Activated CD8-positive, alpha-beta T cell treated with anti-CD3 and anti-CD28 coated beads, Interleukin-2, amount 10 ng/mL, durations not matched to agents 7 days and 5 days (primary cell): ENCODE results near the gene TMEM109. TPM values are rescaled to one million over a fixed set of nuclear protein-coding genes. Genes with fewer than 3 reads are reported as not detected.

ENCODE experiments used
- ATAC-seq: fragments of 150-1000 bp; cut with Tn5 transposase; one replicate; pipeline ENCODE4 v1.10.0; 2021; ENCODE audit warnings: moderate library complexity
- CTCF ChIA-PET: fragments of 350-600 bp; sonication (Branson Sonifier 250); formaldehyde crosslinking; loops from one replicate; lab custom pipeline; 2021; ENCODE audit warnings: antibody characterized with exemption; lab: Charles Lee
- POLR2A ChIA-PET: fragments of 350-600 bp; sonication (Branson Sonifier 250); formaldehyde crosslinking; loops from one replicate; lab custom pipeline; 2021; ENCODE audit warnings: antibody characterized with exemption; lab: Charles Lee
- DNase-seq: peaks from one replicate; pipeline ENCODE4 v3.0.0-alpha.2; 2020
- H3K27ac Mint-ChIP-seq: one replicate; pipeline ENCODE4 v1.8.0; 2021; ENCODE audit warnings: mild to moderate bottlenecking, mixed read lengths
- H3K27me3 Mint-ChIP-seq: one replicate; pipeline ENCODE4 v1.8.0; 2021; ENCODE audit warnings: low read depth, mixed read lengths
- H3K36me3 Mint-ChIP-seq: one replicate; pipeline ENCODE4 v1.8.0; 2021; ENCODE audit warnings: low read depth, mixed read lengths
- H3K4me1 Mint-ChIP-seq: one replicate; pipeline ENCODE4 v1.8.0; 2021; ENCODE audit warnings: low read depth, mixed read lengths
- H3K4me3 Mint-ChIP-seq: one replicate; pipeline ENCODE4 v1.8.0; 2021; ENCODE audit warnings: mild to moderate bottlenecking, mixed read lengths
- H3K9me3 Mint-ChIP-seq: one replicate; pipeline ENCODE4 v1.8.0; 2022; ENCODE audit warnings: mixed read lengths; ENCODE audit not compliant: insufficient read depth
- total RNA-seq, 2 experiments: library from RNA; stranded (reverse); gene quantifications; one replicate each; pipeline ENCODE4 v1.2.3, GENCODE V29; 2021

Gene TMEM109
- total RNA-seq, 2 experiments from 2014 or later, result 136 to 139 TPM

DNA sequence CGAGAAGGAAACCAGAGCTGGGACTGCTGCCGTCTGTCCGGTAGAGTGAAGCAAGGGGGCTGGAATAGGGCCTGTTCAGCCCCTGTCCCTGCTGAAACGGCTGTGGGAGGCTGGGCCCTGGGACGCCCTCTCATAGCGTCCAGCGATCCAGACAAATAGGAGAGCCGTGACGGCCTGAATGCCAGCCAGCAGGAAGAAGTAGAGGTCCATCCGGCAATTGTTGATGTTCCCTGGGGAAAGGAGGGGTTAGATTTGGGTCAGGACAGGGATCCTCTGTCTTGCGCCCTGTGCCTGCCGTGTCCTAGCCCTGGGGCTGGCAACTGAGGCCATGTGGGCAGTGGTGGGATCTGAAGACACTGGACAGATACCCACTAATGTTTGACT, 23.2 kb downstream of the TMEM109 start:
- Mint-ChIP-seq H3K27me3 (no peaks in the 10 kb centered on the region), H3K9me3 (no peaks in the 10 kb centered on the region), H3K36me3 (no peaks in the 10 kb centered on the region), H3K4me3 (no peak overlapping the region), H3K4me1 (peaks cover 8% of the 10 kb centered on the region), H3K27ac (no peak overlapping the region)
- ATAC-seq (no peak), DNase-seq (no peak)
- CTCF ChIA-PET, result no interaction called here
- POLR2A ChIA-PET, result no interaction called here

DNA sequence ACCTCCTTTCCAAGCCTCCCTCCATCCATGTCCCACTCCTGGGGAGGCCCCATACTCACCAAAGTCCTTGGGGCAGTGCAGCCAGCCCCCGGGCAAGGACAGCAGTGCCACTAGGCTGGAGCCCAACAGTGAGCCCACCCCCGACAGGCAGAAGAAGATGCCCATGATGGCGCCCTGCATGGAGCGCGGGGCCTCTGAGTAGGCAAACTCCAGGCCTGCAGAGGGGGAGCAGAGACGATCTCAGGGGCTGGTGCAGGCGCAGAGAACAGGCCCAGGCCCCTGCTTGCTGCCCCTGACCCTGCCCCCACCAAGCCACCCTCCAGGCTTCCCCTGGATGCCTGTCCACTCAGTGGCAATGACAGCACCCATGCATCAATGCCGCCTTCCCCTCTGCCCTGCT, 23.9 kb downstream of the TMEM109 start:
- POLR2A ChIA-PET, result no interaction called here
- H3K4me1 Mint-ChIP-seq, result peaks cover 8% of the 10 kb centered on the region
- CTCF ChIA-PET, result no interaction called here

DNA sequence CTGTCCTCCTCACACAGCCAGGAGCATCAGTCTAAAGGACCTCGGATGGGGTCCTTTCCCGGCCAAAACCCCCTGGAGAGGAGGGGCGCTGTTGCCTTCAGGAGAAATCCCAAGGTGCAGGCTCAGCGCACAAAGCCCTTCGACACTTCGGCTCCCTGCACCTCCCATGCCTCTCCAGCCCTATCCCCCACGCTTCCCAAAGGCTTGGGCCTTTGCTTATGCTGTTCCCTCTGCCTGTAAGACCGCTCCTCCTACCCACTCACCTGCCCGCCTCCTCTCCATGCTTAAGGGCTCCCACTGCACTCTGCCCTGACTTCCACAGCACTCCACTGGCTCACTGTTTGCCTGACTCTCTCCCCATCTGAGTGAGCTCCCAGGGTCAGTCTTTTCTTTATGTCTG, 24.5 kb downstream of the TMEM109 start:
- no peak overlapping the region for H3K4me3 Mint-ChIP-seq
- DNase-seq (no peak), ATAC-seq (no peak)
- no peak overlapping the region for H3K27ac Mint-ChIP-seq
- H3K36me3 Mint-ChIP-seq, result no peaks in the 10 kb centered on the region
- ChIA-PET CTCF (interaction anchor here (1.5 kb wide), 1 partner anchor 23 kb away, joined by 6 read pairs; no protein-coding TSS in a partner anchor), POLR2A (no interaction called here)
- no peaks in the 10 kb centered on the region for H3K9me3 Mint-ChIP-seq
- H3K4me1 Mint-ChIP-seq, result peaks cover 8% of the 10 kb centered on the region
- no peaks in the 10 kb centered on the region for H3K27me3 Mint-ChIP-seq

More for the DNA sequence above, 23.9 kb downstream of the TMEM109 start:
- Mint-ChIP-seq H3K27ac (no peak overlapping the region), H3K9me3 (no peaks in the 10 kb centered on the region), H3K4me3 (no peak overlapping the region), H3K36me3 (no peaks in the 10 kb centered on the region), H3K27me3 (no peaks in the 10 kb centered on the region)
- DNase-seq (no peak), ATAC-seq (no peak)

DNA sequence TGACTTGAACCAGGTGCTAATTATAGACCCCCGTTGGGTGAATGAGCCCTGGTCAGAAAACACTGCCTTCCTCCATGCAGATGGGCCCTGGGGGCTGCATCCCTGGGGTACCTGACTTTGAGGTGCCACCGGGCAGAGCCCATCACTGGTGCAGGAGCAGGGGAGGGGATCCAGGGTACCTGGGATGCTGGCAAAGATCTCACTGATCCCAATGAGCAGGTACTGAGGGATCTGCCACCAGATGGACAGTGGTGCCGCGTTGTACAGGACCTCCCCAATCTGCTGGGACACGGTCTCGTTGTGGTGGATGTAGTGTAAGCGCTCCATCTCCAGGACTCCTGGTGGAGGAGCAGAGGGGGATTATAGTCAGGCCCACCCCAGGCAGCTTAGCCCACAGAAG, 25.3 kb downstream of the TMEM109 start:
- Mint-ChIP-seq H3K27me3 (no peaks in the 10 kb centered on the region), H3K4me3 (no peak overlapping the region), H3K9me3 (no peaks in the 10 kb centered on the region), H3K36me3 (no peaks in the 10 kb centered on the region), H3K4me1 (peaks cover 8% of the 10 kb centered on the region), H3K27ac (no peak overlapping the region)
- no peak for DNase-seq
- CTCF ChIA-PET, result interaction anchor here (1.4 to 1.7 kb wide), 4 partner anchors 16 to 248 kb away, joined by 3 to 6 read pairs (median 4); no protein-coding TSS in a partner anchor
- POLR2A ChIA-PET, result no interaction called here
- ATAC-seq, result no peak

DNA sequence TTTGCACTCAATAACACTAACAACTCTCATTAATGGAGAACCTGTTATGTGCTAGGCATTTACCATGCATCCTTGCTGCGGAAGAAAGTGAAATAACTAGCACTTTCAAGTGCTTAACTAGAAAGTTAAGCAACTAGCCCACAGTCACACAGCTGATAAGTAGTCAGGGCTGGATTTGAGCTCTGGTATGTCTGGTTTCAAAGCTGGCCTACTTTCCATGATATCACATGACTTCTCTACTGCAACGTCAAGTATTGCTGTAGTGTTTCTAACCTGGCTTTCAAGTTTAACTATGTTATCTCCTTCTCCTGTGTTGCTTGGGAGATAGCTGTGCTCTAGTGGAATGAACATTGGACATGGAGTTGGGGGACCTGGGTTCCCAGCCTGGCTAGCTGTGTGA, 25.9 kb downstream of the TMEM109 start:
- ChIA-PET CTCF (interaction anchor here (0.9 to 1.7 kb wide), 6 partner anchors 16 to 247 kb away, joined by 3 to 7 read pairs (median 4); no protein-coding TSS in a partner anchor), POLR2A (interaction anchor here (0.8 to 1.1 kb wide), 2 partner anchors 11 to 102 kb away, joined by 3 read pairs; no protein-coding TSS in a partner anchor)
- DNase-seq (no peak), ATAC-seq (peak; percentile 20)
- Mint-ChIP-seq H3K36me3 (no peaks in the 10 kb centered on the region), H3K4me1 (peaks cover 8% of the 10 kb centered on the region), H3K9me3 (no peaks in the 10 kb centered on the region), H3K27ac (no peak overlapping the region), H3K27me3 (no peaks in the 10 kb centered on the region), H3K4me3 (no peak overlapping the region)

DNA sequence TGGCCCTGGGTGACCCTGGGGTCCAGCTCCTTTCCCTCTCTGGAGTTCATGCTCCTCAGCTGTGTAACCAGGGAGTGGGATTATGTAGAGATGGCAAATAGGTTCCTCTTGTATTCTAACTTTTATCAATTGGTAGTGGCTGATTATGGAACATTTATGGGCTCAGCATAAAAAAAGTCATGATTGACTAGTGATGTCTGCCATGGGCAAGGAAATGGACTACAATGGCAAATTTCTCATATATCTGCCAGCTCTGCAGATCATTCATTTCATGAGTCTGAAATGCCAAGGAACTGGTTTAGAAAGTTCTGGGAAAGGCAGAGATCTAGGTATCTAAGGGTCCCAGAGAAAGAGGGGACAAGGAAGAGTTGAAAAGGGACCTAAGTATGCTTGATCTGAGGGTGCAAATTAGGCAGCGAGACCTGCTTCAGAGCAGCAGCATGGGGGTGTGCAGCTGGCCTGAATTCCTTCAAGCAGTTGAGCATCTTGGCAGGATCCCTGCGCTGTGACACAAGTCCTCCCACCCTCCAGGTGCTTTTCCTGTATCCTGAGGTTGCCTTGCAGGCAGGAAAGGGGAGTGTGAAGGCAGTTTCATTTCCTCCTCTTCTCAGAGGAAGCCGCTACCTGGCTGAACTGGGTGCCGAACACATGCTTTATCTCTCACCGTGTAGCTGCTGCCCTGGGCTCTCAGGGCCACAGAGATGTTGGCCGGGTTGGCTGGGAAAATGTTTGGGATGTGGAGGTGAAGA, 27.6 kb downstream of the TMEM109 start:
- no peaks in the 10 kb centered on the region for H3K36me3 Mint-ChIP-seq
- peak overlapping the region; percentile 27 for H3K27ac Mint-ChIP-seq
- DNase-seq (no peak), ATAC-seq (no peak)
- peaks cover 8% of the 10 kb centered on the region for H3K4me1 Mint-ChIP-seq
- no peak overlapping the region for H3K4me3 Mint-ChIP-seq
- no peaks in the 10 kb centered on the region for H3K9me3 Mint-ChIP-seq
- CTCF ChIA-PET, result interaction anchor here (0.9 kb wide), 1 partner anchor 189 kb away, joined by 3 read pairs; no protein-coding TSS in a partner anchor
- POLR2A ChIA-PET, result no interaction called here
- H3K27me3 Mint-ChIP-seq, result no peaks in the 10 kb centered on the region

DNA sequence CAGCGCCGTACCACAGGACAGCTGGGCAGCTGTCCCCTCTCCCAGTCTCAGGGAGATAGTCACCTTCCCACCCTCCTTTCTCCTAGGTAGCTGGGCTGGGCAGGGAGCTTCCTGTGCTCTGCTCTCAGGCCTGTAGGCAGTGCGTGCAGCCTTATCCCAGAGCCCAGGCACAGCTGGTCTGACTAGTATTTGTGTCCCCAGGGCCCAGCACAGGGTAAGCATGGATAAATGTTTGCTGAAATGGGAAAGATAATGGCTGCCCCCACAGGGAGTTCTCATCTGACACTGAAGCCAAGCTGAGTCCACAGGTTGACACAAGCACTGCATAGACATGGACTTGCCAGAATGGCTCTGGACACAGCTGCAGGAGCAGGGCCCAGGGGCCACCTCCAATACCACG, 28.3 kb downstream of the TMEM109 start:
- Mint-ChIP-seq H3K27ac (no peak overlapping the region), H3K36me3 (no peaks in the 10 kb centered on the region), H3K9me3 (no peaks in the 10 kb centered on the region), H3K4me1 (peaks cover 8% of the 10 kb centered on the region), H3K27me3 (no peaks in the 10 kb centered on the region), H3K4me3 (no peak overlapping the region)
- ChIA-PET POLR2A (interaction anchor here (1.1 kb wide), 1 partner anchor 52 kb away, joined by 3 read pairs; no protein-coding TSS in a partner anchor), CTCF (interaction anchor here (0.9 kb wide), 1 partner anchor 188 kb away, joined by 3 read pairs; no protein-coding TSS in a partner anchor)
- DNase-seq (no peak), ATAC-seq (no peak)

DNA sequence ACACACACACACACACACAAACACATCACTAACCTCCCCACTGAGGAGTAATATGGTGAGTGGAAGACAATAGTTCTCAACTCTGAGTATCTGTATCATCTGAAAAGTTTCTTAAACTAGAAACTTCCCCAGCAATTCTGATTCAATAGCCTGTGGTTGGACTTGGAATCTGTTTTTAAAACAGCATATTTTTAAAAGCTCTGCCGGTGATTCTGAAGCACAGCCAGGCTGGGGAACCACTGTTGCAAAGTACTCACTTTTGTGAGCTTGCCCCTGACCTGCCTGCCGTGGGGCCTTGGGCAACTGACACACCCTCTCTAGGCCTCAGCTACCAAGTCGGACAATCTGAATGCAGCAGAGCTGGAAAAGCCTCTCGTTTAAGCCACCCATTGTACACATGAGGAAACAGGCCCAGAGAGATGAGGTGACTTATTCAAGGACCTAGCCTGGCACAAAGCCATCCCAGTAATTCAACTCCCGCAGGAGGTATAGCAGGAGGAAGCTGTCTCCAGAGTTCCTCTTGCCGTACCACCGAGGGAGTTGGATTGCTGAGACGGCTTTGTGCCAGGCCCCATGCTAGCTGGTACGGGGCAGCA, 29.1 kb downstream of the TMEM109 start:
- no peak for ATAC-seq
- no peaks in the 10 kb centered on the region for H3K36me3 Mint-ChIP-seq
- no peak overlapping the region for H3K27ac Mint-ChIP-seq
- H3K4me3 Mint-ChIP-seq, result no peak overlapping the region
- H3K9me3 Mint-ChIP-seq, result no peaks in the 10 kb centered on the region
- CTCF ChIA-PET, result interaction anchor here (0.8 to 0.9 kb wide), 2 partner anchors 27 to 46 kb away, joined by 3 read pairs; no protein-coding TSS in a partner anchor
- POLR2A ChIA-PET, result interaction anchor here (0.6 to 1.1 kb wide), 2 partner anchors 51 to 406 kb away, joined by 3 read pairs; no protein-coding TSS in a partner anchor
- H3K4me1 Mint-ChIP-seq, result peaks cover 8% of the 10 kb centered on the region
- DNase-seq, result no peak
- no peaks in the 10 kb centered on the region for H3K27me3 Mint-ChIP-seq

DNA sequence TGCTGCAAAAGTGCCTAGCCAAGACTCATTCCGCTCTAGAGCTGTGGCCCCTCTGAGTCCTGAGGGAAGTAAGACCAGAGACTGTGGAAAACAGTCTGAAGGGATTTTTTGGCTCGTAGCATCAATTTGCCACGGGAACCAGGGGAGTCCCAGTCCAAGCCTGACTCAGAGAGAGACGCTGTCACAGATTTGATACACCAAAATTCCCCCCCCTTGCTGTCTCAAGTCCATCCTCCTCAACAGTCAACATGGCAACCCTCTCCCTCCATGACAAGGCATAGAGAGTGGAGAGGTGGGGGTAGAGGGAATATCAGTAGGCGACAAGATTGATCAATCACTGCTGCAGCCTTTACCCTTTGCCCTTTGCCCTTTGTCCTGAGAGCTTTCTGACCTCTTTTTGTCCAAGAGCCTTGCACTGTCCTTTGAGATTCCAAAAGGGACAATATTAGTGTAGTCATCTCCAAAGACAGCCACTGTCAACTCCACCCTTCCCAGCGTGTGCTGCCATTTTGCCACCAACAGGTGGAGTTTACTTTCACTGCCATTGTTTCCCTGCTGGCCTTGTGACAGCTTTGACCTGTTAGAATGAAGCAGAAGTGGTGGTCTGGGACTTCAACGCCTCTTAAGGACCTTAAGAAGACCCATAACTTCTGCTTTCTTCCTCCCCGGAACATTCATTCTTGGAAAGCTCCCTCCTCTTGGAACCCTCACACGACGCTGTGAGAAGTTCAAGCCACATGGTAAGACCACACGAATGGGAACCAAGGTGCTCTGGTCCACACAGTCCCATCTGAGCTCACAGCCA, 30.7 kb downstream of the TMEM109 start:
- peaks cover 3% of the 10 kb centered on the region for H3K27me3 Mint-ChIP-seq
- ATAC-seq, result no peak
- ChIA-PET CTCF (interaction anchor here (1.1 to 2.0 kb wide), 3 partner anchors 20 to 242 kb away, joined by 3 to 9 read pairs (median 3); no protein-coding TSS in a partner anchor), POLR2A (no interaction called here)
- H3K9me3 Mint-ChIP-seq, result no peaks in the 10 kb centered on the region
- DNase-seq, result no peak
- no peak overlapping the region for H3K27ac Mint-ChIP-seq
- no peak overlapping the region for H3K4me3 Mint-ChIP-seq
- H3K36me3 Mint-ChIP-seq, result no peaks in the 10 kb centered on the region
- H3K4me1 Mint-ChIP-seq, result peaks cover 10% of the 10 kb centered on the region

DNA sequence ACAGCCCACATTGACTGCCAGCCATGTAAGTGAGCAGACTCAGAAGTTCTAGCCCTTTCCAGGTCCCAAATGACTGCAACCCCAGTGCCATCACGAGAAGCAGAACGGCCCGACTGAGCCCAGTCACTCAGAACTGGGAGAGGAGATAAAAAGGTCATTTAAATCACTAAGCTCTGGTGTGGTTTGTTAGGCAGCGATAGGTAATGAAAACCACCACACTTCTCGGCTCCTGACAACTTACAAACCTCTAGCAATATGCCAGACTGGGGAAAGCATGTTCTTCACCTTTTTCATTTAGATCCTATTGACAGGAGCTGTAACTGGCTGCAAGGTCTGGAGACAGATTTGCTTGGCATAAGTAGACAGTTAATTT, 31.3 kb downstream of the TMEM109 start:
- Mint-ChIP-seq H3K4me1 (peaks cover 12% of the 10 kb centered on the region), H3K36me3 (no peaks in the 10 kb centered on the region), H3K4me3 (no peak overlapping the region), H3K27ac (no peak overlapping the region), H3K27me3 (peaks cover 7% of the 10 kb centered on the region), H3K9me3 (no peaks in the 10 kb centered on the region)
- ChIA-PET POLR2A (no interaction called here), CTCF (interaction anchor here (1.4 to 2.0 kb wide), 2 partner anchors 20 to 30 kb away, joined by 3 to 9 read pairs; no protein-coding TSS in a partner anchor)
- DNase-seq, result no peak
- ATAC-seq, result no peak

DNA sequence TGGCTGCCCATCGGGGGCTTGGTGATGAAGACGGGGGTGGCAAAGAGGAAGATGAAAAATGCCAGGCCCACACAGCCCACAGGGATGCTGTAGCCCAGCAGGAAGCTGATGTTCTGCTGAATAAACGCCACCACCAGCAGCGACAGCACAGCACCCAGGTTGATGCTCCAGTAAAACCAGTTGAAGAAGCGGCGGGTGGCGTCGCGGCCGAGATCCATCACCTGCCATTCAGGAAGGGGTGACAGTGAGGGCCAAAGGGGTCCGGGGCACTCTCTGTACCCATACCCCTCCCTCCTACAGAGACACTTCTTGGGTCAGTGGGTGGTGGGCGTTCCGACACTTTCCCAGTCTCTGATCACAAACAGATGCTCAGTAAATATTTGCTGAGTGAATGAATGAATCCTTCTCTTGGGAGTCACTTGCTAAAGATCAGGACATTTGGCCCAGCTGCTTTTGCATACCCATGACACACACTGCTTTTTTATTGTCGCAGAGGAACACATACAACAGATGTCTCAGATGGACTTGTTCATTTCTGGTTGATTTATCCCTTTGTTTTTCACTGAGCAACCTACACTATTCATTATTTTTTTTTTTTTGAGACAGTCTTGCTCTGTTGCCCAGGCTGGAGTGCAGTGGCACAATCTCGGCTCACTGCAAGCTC, 32.8 kb downstream of the TMEM109 start:
- no peak for ATAC-seq
- Mint-ChIP-seq H3K4me1 (peaks cover 11% of the 10 kb centered on the region), H3K27me3 (peaks cover 7% of the 10 kb centered on the region), H3K27ac (no peak overlapping the region), H3K36me3 (no peaks in the 10 kb centered on the region), H3K4me3 (no peak overlapping the region), H3K9me3 (no peaks in the 10 kb centered on the region)
- POLR2A ChIA-PET, result no interaction called here
- DNase-seq, result no peak
- CTCF ChIA-PET, result no interaction called here
